ENCODE results near the gene MELTF. TPM values are rescaled to one million over a fixed set of nuclear protein-coding genes. Genes with fewer than 3 reads are reported as not detected.
A peak's percentile ranks its signal among the peaks of the same experiment; 100 is the strongest.

Gene MELTF
- total and polyA plus RNA-seq, 2 of the 13 experiments (the other 11 are each of a cell fraction or from before 2014, with no cell fraction given), result 3.2 to 7.5 TPM

DNA sequence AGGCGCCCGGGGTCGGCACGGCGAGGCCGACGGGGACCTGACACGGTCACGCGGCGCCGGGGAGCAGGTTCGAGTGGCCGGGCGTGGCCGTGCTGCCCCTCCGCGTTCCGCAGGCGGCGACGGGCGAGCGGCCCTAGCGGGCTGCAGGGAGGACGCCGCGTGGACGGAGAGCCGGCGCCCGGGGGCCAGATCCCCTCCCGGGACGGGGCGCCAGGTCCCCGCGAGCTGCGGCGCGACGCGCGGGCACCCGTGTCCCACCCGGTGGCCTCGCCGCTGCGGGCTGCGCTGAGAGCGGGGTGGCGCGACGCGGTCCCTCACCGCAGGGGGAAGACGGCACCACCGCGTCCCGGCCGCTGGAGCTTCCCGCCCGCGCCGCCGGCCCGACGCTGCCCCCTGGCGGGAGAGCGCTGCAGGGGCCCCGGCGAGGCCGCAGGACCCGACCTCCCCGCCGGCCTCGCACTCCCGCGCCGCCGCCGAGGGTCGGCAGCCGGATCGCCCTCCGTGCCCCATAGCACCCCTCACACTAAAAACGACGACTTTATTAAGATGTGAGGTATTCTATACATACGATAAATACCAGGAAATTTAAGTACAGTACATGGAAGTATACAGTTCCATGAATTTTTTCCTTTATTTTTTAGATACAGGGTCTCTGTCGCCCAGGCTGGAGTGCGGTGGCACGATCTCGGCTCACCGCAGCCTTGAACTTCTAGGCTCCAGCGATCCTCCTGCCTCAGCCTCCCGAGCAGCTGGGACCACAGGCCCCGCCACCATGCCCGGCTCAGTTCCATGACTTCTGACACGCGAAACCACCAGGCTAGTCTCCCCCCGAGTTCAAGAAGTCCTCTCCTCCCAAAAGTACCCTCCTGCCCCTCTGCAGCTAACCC is 59.7 kb downstream of the MELTF start (continued):
- TF ChIP-seq, protein P1, sequence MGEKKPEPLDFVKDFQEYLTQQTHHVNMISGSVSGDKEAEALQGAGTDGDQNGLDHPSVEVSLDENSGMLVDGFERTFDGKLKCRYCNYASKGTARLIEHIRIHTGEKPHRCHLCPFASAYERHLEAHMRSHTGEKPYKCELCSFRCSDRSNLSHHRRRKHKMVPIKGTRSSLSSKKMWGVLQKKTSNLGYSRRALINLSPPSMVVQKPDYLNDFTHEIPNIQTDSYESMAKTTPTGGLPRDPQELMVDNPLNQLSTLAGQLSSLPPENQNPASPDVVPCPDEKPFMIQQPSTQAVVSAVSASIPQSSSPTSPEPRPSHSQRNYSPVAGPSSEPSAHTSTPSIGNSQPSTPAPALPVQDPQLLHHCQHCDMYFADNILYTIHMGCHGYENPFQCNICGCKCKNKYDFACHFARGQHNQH (CRISPR knock-in tag; IDR thresholded peaks at IDR 0.05), result peak; percentile 30; the same call in 1 of the 2 replicates
- TF ChIP-seq MAZ (IDR thresholded peaks at IDR 0.05; ENCODE audit: borderline replicate concordance, low read depth, low read length) (no peak), MAZ (CRISPR knock-in tag; IDR thresholded peaks at IDR 0.05; ENCODE audit: low read depth) (peak; percentile 92), HOXA3 (CRISPR knock-in tag; IDR thresholded peaks at IDR 0.05) (peak; percentile 71), THAP11 (CRISPR knock-in tag; IDR thresholded peaks at IDR 0.05) (peak; percentile 20; the same call in 1 of the 2 replicates), ZNF558 (CRISPR knock-in tag; IDR thresholded peaks at IDR 0.05; ENCODE audit: borderline replicate concordance) (0 out of 2 replicates have a peak, but pooled peaks have one; percentile 23), ZNF766 (CRISPR knock-in tag; IDR thresholded peaks at IDR 0.05; ENCODE audit: borderline replicate concordance) (peak; percentile 92; the same call in 1 of the 2 replicates), ZNF776 (CRISPR knock-in tag; IDR thresholded peaks at IDR 0.05) (0 out of 2 replicates have a peak, but pooled peaks have one; percentile 76), SMAD1 (CRISPR knock-in tag; IDR thresholded peaks at IDR 0.05; ENCODE audit: borderline replicate concordance, low read depth) (no peak), ZNF577 (CRISPR knock-in tag; IDR thresholded peaks at IDR 0.05; ENCODE audit: borderline replicate concordance, low read depth) (no peak), MNT (IDR thresholded peaks at IDR 0.05) (no peak), CCDC6 (CRISPR knock-in tag; IDR thresholded peaks at IDR 0.05) (peak; percentile 69; the same call in 1 of the 2 replicates), ATF7-NPFF (CRISPR knock-in tag; IDR thresholded peaks at IDR 0.05; ENCODE audit: low read depth) (0 out of 2 replicates have a peak, but pooled peaks have one; percentile 61), MYC (CRISPR knock-in tag; IDR thresholded peaks at IDR 0.05; ENCODE audit: borderline replicate concordance) (peak; percentile 36; the same call in 1 of the 2 replicates), HES4 (CRISPR knock-in tag; IDR thresholded peaks at IDR 0.05; ENCODE audit: borderline replicate concordance) (peak; percentile 84; the same call in 1 of the 2 replicates), ZBTB43 (CRISPR knock-in tag; conservative IDR thresholded peaks at IDR 0.05) (peak; percentile 67; the same call in 1 of the 2 replicates), STAG1 (CRISPR knock-in tag; IDR thresholded peaks at IDR 0.05) (peak; percentile 75), YEATS4 (CRISPR knock-in tag; IDR thresholded peaks at IDR 0.05; ENCODE audit: borderline replicate concordance) (peak; percentile 65), AKAP8 (CRISPR knock-in tag; IDR thresholded peaks at IDR 0.05) (peak; percentile 80), TEAD2 (CRISPR knock-in tag; IDR thresholded peaks at IDR 0.05) (no peak)
- TF ChIP-seq, protein P2, sequence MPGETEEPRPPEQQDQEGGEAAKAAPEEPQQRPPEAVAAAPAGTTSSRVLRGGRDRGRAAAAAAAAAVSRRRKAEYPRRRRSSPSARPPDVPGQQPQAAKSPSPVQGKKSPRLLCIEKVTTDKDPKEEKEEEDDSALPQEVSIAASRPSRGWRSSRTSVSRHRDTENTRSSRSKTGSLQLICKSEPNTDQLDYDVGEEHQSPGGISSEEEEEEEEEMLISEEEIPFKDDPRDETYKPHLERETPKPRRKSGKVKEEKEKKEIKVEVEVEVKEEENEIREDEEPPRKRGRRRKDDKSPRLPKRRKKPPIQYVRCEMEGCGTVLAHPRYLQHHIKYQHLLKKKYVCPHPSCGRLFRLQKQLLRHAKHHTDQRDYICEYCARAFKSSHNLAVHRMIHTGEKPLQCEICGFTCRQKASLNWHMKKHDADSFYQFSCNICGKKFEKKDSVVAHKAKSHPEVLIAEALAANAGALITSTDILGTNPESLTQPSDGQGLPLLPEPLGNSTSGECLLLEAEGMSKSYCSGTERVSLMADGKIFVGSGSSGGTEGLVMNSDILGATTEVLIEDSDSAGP (CRISPR knock-in tag; IDR thresholded peaks at IDR 0.05; ENCODE audit: borderline replicate concordance), result no peak; the same call in none of the 2 replicates

Data from HepG2 (cell line).